ENCODE results near the gene HCLS1.
A peak's percentile ranks its signal among the peaks of the same experiment; 100 is the strongest.

The HCLS1 gene

GRCh38 chr3:121654493-121655385 lies 6.0 kb downstream of the HCLS1 start:
- TF ChIP-seq CTCF (IDR thresholded peaks at IDR 0.05; ENCODE audit: extremely low read depth, missing control alignments), result no peak
- DNase-seq (ENCODE audit: low spot score), result peak; percentile 39

- DNase-seq (ENCODE audit: low spot score), result no peak
- no peak for TF ChIP-seq CTCF (IDR thresholded peaks at IDR 0.05; ENCODE audit: extremely low read depth, missing control alignments)
These were observed 9.0 kb downstream of the HCLS1 start for GRCh38 chr3:121651684-121652083.

GRCh38 chr3:121649645-121650044 lies 11.1 kb downstream of the HCLS1 start:
- TF ChIP-seq CTCF (IDR thresholded peaks at IDR 0.05; ENCODE audit: extremely low read depth, missing control alignments), result no peak
- DNase-seq (ENCODE audit: low spot score), result no peak

GRCh38 chr3:121648219-121648958 lies 12.3 kb downstream of the HCLS1 start:
- TF ChIP-seq CTCF (IDR thresholded peaks at IDR 0.05; ENCODE audit: extremely low read depth, missing control alignments), result no peak
- DNase-seq (ENCODE audit: low spot score), result no peak

GRCh38 chr3:121645054-121645453 lies 15.6 kb downstream of the HCLS1 start:
- TF ChIP-seq CTCF (IDR thresholded peaks at IDR 0.05; ENCODE audit: extremely low read depth, missing control alignments), result no peak
- DNase-seq (ENCODE audit: low spot score), result no peak

- DNase-seq (ENCODE audit: low spot score), result no peak
- no peak for TF ChIP-seq CTCF (IDR thresholded peaks at IDR 0.05; ENCODE audit: extremely low read depth, missing control alignments)
These were observed 17.9 kb downstream of the HCLS1 start for GRCh38 chr3:121642601-121643314.
